ENCODE measurements around the gene ARCN1. TPM values are rescaled to one million over a fixed set of nuclear protein-coding genes. Genes with fewer than 3 reads are reported as not detected.
"Not testable (repeated sequence)": the region's sequence is repeated elsewhere in the genome, so short reads cannot be mapped to it uniquely, and the experiment has no call there.

The ARCN1 gene
- total and polyA plus RNA-seq, 9 of the 15 experiments (the other 6 are each of a cell fraction or from before 2014, with no cell fraction given) = 30.0 to 224 (median 76.4) TPM

DNA sequence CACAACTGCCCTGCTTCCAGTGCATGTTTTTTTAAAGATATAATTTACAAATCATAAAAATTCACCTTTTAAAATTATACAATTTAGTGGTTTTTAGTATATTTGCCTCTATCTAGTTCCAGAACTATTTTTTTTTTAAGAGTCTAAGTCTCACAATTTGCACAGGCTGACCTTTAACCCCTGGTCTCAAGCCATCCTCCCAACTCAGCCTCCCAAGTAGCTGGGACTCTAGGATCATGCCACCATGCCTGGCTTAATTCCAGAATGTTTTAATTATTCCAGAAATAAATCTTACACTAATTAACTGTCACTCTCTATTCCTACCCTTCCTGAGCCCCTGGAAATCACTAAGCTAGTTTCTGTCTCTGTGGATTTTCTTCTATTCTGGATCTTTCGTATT lies 1.4 kb upstream of the ARCN1 start:
- Histone ChIP-seq H3K4me2 (ENCODE audit: insufficient read depth, low read length) (no peak overlapping the region), H2AFZ (ENCODE audit: low read depth, low read length) (no peak overlapping the region), H3K4me1 (replicated peaks in 1 of 2; ENCODE audit: control insufficient read depth in 2 of 2, insufficient read depth in 2 of 2, low read length in 2 of 2) (peaks cover 4 to 10% of the 10 kb centered on the region in 2 experiments), H3K9ac (ENCODE audit: insufficient read depth in 1 of 2, low read depth in 2 of 2, low read length in 2 of 2) (no peak overlapping the region), H3K9me3 (replicated peaks; ENCODE audit: control insufficient read depth, insufficient read depth, low read depth, low read length) (no peaks in the 10 kb centered on the region), H3K27ac (ENCODE audit: extremely low read depth, low read depth, low read length) (no peak overlapping the region), H4K20me1 (replicated peaks; ENCODE audit: control insufficient read depth, insufficient read depth, low read length) (peaks cover 19% of the 10 kb centered on the region; the same call in 1 of the 2 replicates), H3K27me3 (ENCODE audit: control insufficient read depth in 2 of 2, insufficient read depth in 2 of 2, low read length in 2 of 2) (no peaks in the 10 kb centered on the region), H3K9me1 (ENCODE audit: control insufficient read depth, insufficient read depth, low read length) (no peaks in the 10 kb centered on the region), H3K79me2 (ENCODE audit: control insufficient read depth, insufficient read depth, low read length) (peaks cover 35% of the 10 kb centered on the region), H3K4me3 (no peak overlapping the region), H3K36me3 (ENCODE audit: control insufficient read depth, insufficient read depth, low read length) (peaks cover 12% of the 10 kb centered on the region)
- 100% methylated on average over 1 of the region's 1 CpG for WGBS (ENCODE audit: insufficient coverage, low coverage, missing lambda C conversion rate)
- POLR2A ChIA-PET = interaction anchor here (0.6 to 1.0 kb wide), 3 partner anchors 30 to 309 kb away, joined by 3 to 5 read pairs (median 3); no protein-coding TSS in a partner anchor
- CTCF ChIA-PET (ENCODE audit: low intra/inter-chr PET ratio) = no interaction called here
- intact Hi-C loops (cut with micrococcal nuclease) (no loop called here), in situ Hi-C loops (cut with MboI) (no loop called here)
- ATAC-seq (no peak), FAIRE-seq (no peak), DNase-seq (ENCODE audit: extremely low read depth in 1 of 4, low spot score in 3 of 4) (no peak)
- TF ChIP-seq NR2C1 (IDR thresholded peaks at IDR 0.05) = peak; percentile 52
- peak; percentile 78 for TF ChIP-seq NR2C1 (tag; IDR thresholded peaks at IDR 0.05)
- no peak for TF ChIP-seq SRSF7 (optimal IDR thresholded peaks at IDR 0.05; ENCODE audit: low read depth, low read length)
- BruUV-seq (replicated peaks) = no TSS peak

DNA sequence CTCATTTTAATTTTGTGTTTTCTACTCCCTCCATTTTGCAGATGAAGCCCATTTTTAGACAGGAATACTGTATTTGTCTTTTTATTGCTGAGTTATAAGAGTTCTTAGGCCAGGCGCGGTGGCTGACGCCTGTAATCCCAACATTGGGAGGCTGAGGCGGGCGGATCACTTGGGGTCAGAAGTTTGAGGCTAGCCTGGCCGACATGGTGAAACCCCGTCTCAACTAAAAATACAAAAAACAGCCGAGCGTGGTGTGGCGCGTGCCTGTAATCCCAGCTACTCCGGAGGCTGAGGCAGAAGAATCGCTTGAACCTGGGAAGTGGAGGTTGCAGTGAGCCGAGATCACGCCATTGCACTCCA lies 528 bp upstream of the ARCN1 start:
- H3K4me3 ChIP-seq; H3K9ac ChIP-seq (ENCODE audit: insufficient read depth in 1 of 2, low read depth in 2 of 2, low read length in 2 of 2); FAIRE-seq; in situ Hi-C loops (cut with MboI); DNase-seq (ENCODE audit: extremely low read depth in 1 of 4, low spot score in 3 of 4); ATAC-seq; H3K27me3 ChIP-seq (ENCODE audit: control insufficient read depth in 2 of 2, insufficient read depth in 2 of 2, low read length in 2 of 2); H3K9me3 ChIP-seq (replicated peaks; ENCODE audit: control insufficient read depth, insufficient read depth, low read depth, low read length); H3K9me1 ChIP-seq (ENCODE audit: control insufficient read depth, insufficient read depth, low read length); BruUV-seq (replicated peaks); CTCF ChIA-PET (ENCODE audit: low intra/inter-chr PET ratio): not testable (repeated sequence)
- intact Hi-C loops (cut with micrococcal nuclease) = loop anchor here (2.0 kb wide), 1 partner anchor 33 kb away; no protein-coding TSS in a partner anchor
- Histone ChIP-seq H4K20me1 (replicated peaks; ENCODE audit: control insufficient read depth, insufficient read depth, low read length) (peaks cover 19% of the 10 kb centered on the region; the same call in 1 of the 2 replicates), H3K27ac (ENCODE audit: extremely low read depth, low read depth, low read length) (peak overlapping the region; percentile 94; the same call in 1 of the 3 replicates), H3K79me2 (ENCODE audit: control insufficient read depth, insufficient read depth, low read length) (peaks cover 43% of the 10 kb centered on the region), H3K4me1 (replicated peaks in 1 of 2; ENCODE audit: control insufficient read depth in 2 of 2, insufficient read depth in 2 of 2, low read length in 2 of 2) (peaks cover 4 to 10% of the 10 kb centered on the region in 2 experiments), H3K4me2 (ENCODE audit: insufficient read depth, low read length) (peak overlapping the region; percentile 60), H2AFZ (ENCODE audit: low read depth, low read length) (peak overlapping the region; percentile 95), H3K36me3 (ENCODE audit: control insufficient read depth, insufficient read depth, low read length) (peaks cover 16% of the 10 kb centered on the region)
- WGBS (ENCODE audit: insufficient coverage, low coverage, missing lambda C conversion rate) = 77% methylated on average over 10 of the region's 15 CpGs
- 0 out of 2 replicates have a peak, but pooled peaks have one; percentile 29 for TF ChIP-seq DMBX1 (CRISPR knock-in tag; IDR thresholded peaks at IDR 0.05; ENCODE audit: borderline replicate concordance)
- TF ChIP-seq, protein P1, sequence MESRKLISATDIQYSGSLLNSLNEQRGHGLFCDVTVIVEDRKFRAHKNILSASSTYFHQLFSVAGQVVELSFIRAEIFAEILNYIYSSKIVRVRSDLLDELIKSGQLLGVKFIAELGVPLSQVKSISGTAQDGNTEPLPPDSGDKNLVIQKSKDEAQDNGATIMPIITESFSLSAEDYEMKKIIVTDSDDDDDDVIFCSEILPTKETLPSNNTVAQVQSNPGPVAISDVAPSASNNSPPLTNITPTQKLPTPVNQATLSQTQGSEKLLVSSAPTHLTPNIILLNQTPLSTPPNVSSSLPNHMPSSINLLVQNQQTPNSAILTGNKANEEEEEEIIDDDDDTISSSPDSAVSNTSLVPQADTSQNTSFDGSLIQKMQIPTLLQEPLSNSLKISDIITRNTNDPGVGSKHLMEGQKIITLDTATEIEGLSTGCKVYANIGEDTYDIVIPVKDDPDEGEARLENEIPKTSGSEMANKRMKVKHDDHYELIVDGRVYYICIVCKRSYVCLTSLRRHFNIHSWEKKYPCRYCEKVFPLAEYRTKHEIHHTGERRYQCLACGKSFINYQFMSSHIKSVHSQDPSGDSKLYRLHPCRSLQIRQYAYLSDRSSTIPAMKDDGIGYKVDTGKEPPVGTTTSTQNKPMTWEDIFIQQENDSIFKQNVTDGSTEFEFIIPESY (CRISPR knock-in tag; IDR thresholded peaks at IDR 0.05) = peak; percentile 69
- TF ChIP-seq, protein P2, sequence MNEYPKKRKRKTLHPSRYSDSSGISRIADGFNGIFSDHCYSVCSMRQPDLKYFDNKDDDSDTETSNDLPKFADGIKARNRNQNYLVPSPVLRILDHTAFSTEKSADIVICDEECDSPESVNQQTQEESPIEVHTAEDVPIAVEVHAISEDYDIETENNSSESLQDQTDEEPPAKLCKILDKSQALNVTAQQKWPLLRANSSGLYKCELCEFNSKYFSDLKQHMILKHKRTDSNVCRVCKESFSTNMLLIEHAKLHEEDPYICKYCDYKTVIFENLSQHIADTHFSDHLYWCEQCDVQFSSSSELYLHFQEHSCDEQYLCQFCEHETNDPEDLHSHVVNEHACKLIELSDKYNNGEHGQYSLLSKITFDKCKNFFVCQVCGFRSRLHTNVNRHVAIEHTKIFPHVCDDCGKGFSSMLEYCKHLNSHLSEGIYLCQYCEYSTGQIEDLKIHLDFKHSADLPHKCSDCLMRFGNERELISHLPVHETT (CRISPR knock-in tag; conservative IDR thresholded peaks at IDR 0.05 in 1 of 2, IDR thresholded peaks at IDR 0.05 in 1 of 2) = 0 out of 4 replicates have a peak, but pooled peaks of 1 of the 2 experiments have one; percentile 19
- TF ChIP-seq, protein P3, sequence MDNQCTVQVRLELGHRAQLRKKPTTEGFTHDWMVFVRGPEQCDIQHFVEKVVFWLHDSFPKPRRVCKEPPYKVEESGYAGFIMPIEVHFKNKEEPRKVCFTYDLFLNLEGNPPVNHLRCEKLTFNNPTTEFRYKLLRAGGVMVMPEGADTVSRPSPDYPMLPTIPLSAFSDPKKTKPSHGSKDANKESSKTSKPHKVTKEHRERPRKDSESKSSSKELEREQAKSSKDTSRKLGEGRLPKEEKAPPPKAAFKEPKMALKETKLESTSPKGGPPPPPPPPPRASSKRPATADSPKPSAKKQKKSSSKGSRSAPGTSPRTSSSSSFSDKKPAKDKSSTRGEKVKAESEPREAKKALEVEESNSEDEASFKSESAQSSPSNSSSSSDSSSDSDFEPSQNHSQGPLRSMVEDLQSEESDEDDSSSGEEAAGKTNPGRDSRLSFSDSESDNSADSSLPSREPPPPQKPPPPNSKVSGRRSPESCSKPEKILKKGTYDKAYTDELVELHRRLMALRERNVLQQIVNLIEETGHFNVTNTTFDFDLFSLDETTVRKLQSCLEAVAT (IDR thresholded peaks at IDR 0.05) = peak in 1 of 2 experiments; percentile 86; a peak in 2 of 4 replicates
- POLR2A ChIA-PET = interaction anchor here (1.1 to 2.3 kb wide), 3 partner anchors 12 to 41 kb away, joined by 3 to 9 read pairs (median 5); partner anchors contain the start of gene TMEM25

All from K562 (cell line).